NCI-H748 treated with DMSO at 0.1 percent for 48 hours (cell line): ENCODE results near the gene DSG3.

Source experiments
- DNase-seq: peaks from one replicate; lab custom pipeline; 2025; lab: John Stamatoyannopoulos, UW

DSG3 gene, protein sequence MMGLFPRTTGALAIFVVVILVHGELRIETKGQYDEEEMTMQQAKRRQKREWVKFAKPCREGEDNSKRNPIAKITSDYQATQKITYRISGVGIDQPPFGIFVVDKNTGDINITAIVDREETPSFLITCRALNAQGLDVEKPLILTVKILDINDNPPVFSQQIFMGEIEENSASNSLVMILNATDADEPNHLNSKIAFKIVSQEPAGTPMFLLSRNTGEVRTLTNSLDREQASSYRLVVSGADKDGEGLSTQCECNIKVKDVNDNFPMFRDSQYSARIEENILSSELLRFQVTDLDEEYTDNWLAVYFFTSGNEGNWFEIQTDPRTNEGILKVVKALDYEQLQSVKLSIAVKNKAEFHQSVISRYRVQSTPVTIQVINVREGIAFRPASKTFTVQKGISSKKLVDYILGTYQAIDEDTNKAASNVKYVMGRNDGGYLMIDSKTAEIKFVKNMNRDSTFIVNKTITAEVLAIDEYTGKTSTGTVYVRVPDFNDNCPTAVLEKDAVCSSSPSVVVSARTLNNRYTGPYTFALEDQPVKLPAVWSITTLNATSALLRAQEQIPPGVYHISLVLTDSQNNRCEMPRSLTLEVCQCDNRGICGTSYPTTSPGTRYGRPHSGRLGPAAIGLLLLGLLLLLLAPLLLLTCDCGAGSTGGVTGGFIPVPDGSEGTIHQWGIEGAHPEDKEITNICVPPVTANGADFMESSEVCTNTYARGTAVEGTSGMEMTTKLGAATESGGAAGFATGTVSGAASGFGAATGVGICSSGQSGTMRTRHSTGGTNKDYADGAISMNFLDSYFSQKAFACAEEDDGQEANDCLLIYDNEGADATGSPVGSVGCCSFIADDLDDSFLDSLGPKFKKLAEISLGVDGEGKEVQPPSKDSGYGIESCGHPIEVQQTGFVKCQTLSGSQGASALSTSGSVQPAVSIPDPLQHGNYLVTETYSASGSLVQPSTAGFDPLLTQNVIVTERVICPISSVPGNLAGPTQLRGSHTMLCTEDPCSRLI

DNA sequence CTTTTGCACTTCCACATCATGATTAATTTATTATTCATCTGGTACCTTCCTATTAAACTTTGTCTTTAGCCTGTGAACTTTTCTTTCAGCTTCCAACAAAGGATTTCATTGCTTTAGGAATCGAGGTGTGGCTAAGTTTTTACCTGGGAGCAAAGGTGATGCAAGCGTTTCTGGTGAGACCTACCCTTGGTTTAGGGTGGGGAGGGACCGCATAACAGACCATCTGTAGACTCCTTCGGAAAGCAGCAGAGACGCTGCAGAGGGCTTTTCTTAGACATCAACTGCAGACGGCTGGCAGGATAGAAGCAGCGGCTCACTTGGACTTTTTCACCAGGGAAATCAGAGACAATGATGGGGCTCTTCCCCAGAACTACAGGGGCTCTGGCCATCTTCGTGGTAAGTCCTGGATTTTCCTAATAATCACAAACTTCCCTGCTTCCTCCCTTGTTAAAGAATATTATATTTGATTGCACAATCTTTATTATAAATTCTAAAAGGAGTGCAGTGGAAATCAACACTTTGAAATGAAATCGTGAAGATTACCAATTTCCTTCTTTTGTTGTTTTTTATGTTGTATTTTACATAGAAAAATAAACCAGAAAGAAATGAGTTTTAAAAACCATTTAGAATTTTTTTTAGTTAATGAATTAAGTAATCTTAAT lies at the start of gene DSG3:
DSG3 (plus strand) TSS at position 212 of the 662 bp plus-strand sequence; CDS start at position 349, 137 bp downstream.
- no peak for DNase-seq

GRCh38 chr18:31398191-31398590 lies 49.4 kb upstream of the DSG3 start:
- DNase-seq = no peak

- no peak for DNase-seq
Measured at GRCh38 chr18:31399306-31400032, 48.1 kb upstream of the DSG3 start.

DNA sequence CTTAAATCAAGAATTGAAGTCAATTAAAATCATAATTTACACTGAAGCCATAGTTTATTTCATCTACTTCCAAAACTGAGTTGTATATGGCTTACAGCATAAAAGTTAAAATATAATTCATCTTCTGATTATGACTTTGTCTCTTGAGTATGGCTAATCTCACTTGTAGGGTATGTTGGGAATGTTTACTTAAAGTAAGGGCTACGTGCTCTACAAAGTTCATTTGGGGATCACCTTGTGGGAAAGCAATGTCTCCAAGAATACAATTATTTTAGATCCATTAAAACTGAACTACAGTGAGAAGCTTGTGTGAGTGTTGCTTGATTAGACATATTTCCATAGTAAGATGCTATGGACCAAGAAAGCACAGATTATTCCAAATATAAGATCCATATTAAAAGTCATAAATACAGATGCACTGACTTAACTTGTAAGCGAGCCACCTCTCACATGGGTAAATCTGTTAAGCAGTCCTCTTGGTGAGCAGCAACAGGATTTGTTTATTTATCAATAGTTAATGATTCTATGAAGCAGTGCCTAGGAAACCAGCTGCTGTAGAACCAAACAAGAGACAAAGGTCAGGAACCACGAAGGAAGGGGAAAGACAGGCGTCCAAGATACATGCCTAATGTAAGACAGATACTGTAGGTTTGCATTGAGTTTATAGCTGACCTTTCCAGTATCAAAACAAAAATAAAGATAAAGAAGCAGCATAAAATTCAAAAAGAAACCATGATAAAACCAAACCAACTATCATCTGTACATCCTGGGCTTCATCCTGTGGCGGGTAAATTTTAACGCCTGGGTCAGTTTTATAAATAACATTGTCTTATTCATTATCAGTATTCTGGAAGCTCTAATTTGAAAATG lies 46.1 kb upstream of the DSG3 start:
- DNase-seq = no peak

- DNase-seq = no peak
Measured at GRCh38 chr18:31402026-31402373, 45.5 kb upstream of the DSG3 start.

DNA sequence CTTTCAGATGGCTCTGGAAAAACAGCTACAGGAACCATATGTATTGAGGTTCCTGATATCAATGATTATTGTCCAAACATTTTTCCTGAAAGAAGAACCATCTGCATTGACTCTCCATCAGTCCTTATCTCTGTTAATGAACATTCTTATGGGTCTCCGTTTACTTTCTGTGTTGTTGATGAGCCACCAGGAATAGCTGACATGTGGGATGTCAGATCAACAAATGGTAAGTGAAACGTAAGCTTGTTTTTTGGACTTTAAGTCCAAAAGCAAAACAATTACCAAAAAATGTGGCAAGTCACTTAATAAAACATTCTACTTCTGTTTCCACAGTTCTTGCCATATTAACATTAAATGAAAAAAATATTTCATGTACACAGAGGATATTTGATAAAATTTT lies 44.1 kb upstream of the DSG3 start:
- DNase-seq = no peak

DNA sequence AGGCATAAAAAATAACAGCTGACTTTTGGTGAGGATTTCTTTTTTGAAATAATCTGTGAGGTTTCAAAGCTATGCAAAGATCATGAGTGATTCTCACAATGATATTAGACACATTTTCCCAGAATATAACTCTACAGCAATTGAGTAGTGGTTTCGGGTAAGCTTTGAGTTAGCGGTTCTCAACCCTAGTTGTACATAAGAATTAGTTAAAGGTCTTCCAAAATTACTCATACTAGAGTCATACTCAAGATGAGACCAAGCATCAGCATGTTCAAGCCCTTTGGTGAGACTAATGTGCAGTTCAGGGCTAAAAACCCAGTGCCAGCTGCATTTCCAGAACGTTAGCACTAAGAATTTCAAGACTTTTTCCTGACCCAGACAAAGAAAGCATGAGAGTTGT lies 39.9 kb upstream of the DSG3 start:
- no peak for DNase-seq

- DNase-seq = no peak
Measured at GRCh38 chr18:31409276-31409675, 38.3 kb upstream of the DSG3 start.

GRCh38 chr18:31410716-31411483 lies 36.6 kb upstream of the DSG3 start:
- DNase-seq = no peak

GRCh38 chr18:31413137-31413536 lies 34.4 kb upstream of the DSG3 start:
- DNase-seq = no peak

DNA sequence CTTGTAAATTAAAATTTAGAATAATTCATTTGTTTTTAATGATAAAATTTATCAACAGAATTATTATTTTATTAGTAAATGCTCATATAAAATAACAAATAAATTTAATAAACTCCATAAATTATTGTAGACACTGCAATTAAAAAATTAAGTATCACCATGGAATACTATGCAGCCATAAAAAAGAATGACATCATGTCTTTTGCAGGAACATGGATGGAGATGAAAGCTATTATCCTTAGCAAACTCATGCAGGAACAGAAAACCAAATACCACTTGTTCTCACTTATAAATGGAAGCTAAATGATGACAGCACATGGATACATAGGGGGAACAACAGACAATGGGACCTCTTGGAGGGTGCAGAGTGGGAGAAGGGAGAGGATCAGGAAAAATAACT lies 29.7 kb upstream of the DSG3 start:
- DNase-seq = no peak

- DNase-seq = no peak
Measured at GRCh38 chr18:31419457-31419932, 28.0 kb upstream of the DSG3 start.

- no peak for DNase-seq
Measured at GRCh38 chr18:31420032-31420431, 27.5 kb upstream of the DSG3 start.

- DNase-seq = no peak
Measured at GRCh38 chr18:31420524-31420923, 27.0 kb upstream of the DSG3 start.

GRCh38 chr18:31424383-31424988 lies 23.1 kb upstream of the DSG3 start:
- DNase-seq = no peak

DNA sequence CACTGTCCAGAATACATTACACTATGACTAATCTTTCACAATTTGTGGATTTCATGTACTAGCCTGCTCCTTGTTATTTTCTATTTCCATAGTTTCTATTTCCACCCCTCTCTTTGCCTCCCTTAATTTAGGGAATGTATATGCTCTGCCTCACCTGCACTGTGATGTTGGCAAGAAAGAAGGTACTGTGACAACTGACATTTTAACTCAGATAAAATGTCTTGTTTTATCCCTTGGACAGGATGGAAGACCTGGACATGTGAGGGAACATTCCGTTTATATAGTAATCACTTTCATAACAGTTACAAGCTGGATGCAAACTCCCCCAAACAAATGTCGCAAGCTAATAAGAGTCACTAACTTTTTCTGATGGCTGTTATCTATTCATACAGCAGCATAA lies 21.5 kb upstream of the DSG3 start:
- DNase-seq = no peak

DNA sequence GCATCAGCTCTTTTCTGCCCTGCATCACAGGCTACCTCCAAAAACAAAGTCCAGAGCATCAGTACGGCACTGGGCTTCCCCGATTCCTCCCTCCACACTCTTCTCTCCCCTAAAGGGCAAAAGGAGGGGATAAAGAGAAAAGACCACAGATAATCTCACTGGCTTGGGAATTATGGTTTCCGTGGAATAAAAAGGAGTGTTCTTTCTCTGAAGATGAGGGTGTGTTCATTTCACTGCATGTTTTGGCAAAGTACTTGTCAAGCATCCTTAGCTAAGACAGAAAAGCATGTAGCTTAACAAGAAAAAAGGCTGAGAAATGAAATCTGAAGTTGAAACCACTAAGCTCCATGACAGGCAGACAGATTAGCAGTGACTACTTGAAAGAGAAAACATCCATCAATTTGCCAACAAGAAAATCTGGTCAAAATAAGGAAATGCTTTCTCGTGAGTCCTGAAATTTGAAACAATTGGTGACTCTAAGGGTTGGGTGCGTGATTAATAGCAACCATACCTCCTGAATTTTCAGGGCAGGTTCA lies 20.6 kb upstream of the DSG3 start:
- no peak for DNase-seq

DNA sequence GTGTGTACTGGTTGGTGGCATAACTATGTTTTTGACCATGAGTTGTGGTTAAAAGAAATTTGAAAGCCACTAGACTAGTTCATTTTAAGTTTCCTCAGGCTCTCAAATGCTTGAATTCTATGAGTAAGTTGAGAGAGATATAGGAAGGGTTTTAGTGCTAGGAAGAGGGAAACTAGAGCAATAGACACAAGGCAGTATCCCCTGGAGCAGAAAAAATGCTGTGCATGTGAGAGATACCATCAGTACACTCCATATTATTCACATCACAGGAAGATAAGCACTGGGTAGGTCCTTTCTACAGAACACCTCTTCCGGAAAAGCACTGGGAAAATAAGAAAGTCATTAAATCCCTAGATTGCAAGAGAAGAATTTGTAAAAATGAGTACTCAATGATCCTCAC lies 19.3 kb upstream of the DSG3 start:
- DNase-seq = no peak

- DNase-seq = no peak
Measured at GRCh38 chr18:31429623-31430022, 17.9 kb upstream of the DSG3 start.
